Large intestine (tissue), 3 donors: Measurements from ENCODE around the gene CHST10. TPM values are rescaled to one million over a fixed set of nuclear protein-coding genes. Genes with fewer than 3 reads are reported as not detected.
"Not testable (repeated sequence)": the region's sequence is repeated elsewhere in the genome, so short reads cannot be mapped to it uniquely, and the experiment has no call there.

Experiments
- DNase-seq, 2 donors: peaks; one replicate each; pipeline versions ENCODE4 v3.0.0 to v3.0.0-alpha.2; 2013
- H3K27ac ChIP-seq: one replicate; pipeline ENCODE4 v1.5.1; 2013; ENCODE audit warnings: low read length
- H3K27me3 ChIP-seq: 2 replicates; pipeline ENCODE4 v1.6.1; 2013; ENCODE audit warnings: low read length; ENCODE audit not compliant: control insufficient read depth, insufficient read depth
- H3K36me3 ChIP-seq: 2 replicates; pipeline ENCODE4 v1.6.1; 2013; ENCODE audit warnings: low read length; ENCODE audit not compliant: control insufficient read depth, insufficient read depth
- H3K4me1 ChIP-seq: one replicate; pipeline ENCODE4 v1.6.1; 2013; ENCODE audit warnings: low read length; ENCODE audit not compliant: control insufficient read depth, insufficient read depth
- H3K4me3 ChIP-seq: one replicate; pipeline ENCODE4 v1.5.1; 2013; ENCODE audit warnings: low read length
- H3K9me3 ChIP-seq: one replicate; pipeline ENCODE4 v1.6.1; 2013; ENCODE audit warnings: mild to moderate bottlenecking, low read depth, low read length, moderate library complexity; ENCODE audit not compliant: control insufficient read depth
- whole genome bisulfite sequencing: methylation state at CpG from one replicate; pipeline ENCODE4 v1.1.5; 2013; ENCODE audit warnings: low lambda C conversion rate; ENCODE audit not compliant: insufficient coverage; 5-methylcytosine and 5-hydroxymethylcytosine counted together
- polyA plus RNA-seq: library from polyadenylated mRNA; unstranded; fragments of 120-200 nt; gene quantifications from one replicate; pipeline ENCODE4 v1.2.1, GENCODE V29; 2013

CHST10 gene
- polyA plus RNA-seq, 1 donor, result 6.4 TPM

DNA sequence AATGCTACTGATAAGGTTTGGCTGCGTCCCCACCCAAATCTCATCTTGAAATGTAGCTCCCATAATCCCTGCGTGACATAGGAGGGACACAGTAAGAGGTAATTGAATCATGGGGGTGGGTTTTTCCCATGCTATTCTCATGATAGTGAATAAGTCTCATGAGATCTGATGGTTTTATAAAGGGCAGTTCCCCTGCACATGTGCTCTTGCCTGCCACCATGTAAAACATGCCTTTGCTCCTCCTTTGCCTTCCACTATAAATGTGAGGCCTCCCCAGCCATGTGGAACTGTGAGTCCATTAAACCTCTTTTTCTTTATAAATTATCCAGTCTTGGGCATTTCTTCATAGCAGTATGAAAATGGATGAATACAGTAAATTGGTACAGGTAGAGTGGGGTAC lies 75.0 kb downstream of the CHST10 start:
- not testable (repeated sequence) for H3K4me3 ChIP-seq, DNase-seq, H3K36me3 ChIP-seq, H3K9me3 ChIP-seq, H3K27ac ChIP-seq, H3K4me1 ChIP-seq, H3K27me3 ChIP-seq
- WGBS, result no CpG with 5 or more reads among the region's 2 CpGs

Other genes starting within 250 kb of the CHST10 start
- 3.2 TPM for gene LONRF2, start 95.2 kb downstream of the CHST10 start, polyA plus RNA-seq
- gene NMS, start 52.8 kb upstream of the CHST10 start, polyA plus RNA-seq, result not detected
- gene PDCL3, start 145.3 kb upstream of the CHST10 start, polyA plus RNA-seq, result 22.1 TPM